Psoas muscle (tissue), 8 donors: ENCODE results near the gene ZMIZ1. TPM values are rescaled to one million over a fixed set of nuclear protein-coding genes. Genes with fewer than 3 reads are reported as not detected.

Source experiments
- ATAC-seq, 4 donors: fragments of 200-7000 bp; cut with Tn5 transposase; one replicate each; pipeline ENCODE4 v1.9.1; 2020; ENCODE audit warnings: moderate library complexity in 3 of 4, mild to moderate bottlenecking in 2 of 4
- DNase-seq, 2 donors: peaks; one replicate each; pipeline ENCODE4 v3.0.0-alpha.2; 2020
- H3K27ac ChIP-seq: fragments of 200-600 bp; one replicate; pipeline ENCODE4 v1.8.0; 2022
- H3K27me3 ChIP-seq, 3 donors: fragments of 200-600 bp in 1 of 3; one replicate each; pipeline versions ENCODE4 v1.6.1 to v1.8.0; 2013 to 2022; ENCODE audit warnings: low read length in 2 of 3, mild to moderate bottlenecking in 2 of 3, moderate library complexity in 1 of 3; ENCODE audit not compliant: insufficient read depth in 3 of 3
- H3K36me3 ChIP-seq, 2 donors: fragments of 200-600 bp in 1 of 2; one replicate each; pipeline versions ENCODE4 v1.6.1 to v1.8.0; 2013 to 2022; ENCODE audit warnings: low read depth in 1 of 2, mild to moderate bottlenecking in 1 of 2, moderate library complexity in 1 of 2; ENCODE audit not compliant: insufficient read depth in 1 of 2
- H3K4me1 ChIP-seq: fragments of 200-600 bp; one replicate; pipeline ENCODE4 v1.8.0; 2022
- H3K4me3 ChIP-seq: fragments of 200-600 bp; one replicate; pipeline ENCODE4 v1.8.0; 2022; ENCODE audit warnings: mild to moderate bottlenecking
- H3K9me3 ChIP-seq: fragments of 200-600 bp; one replicate; pipeline ENCODE4 v1.8.0; 2022
- WGBS, 3 donors: extraction: QIAGEN DNeasy Blood & Tissue Kit; methylation state at CpG; one replicate each; pipeline versions ENCODE4 v1.1.6 to v1.1.7; 2013; 5-methylcytosine and 5-hydroxymethylcytosine counted together
- intact Hi-C, 2 donors: fragments of 100-400 bp; cut with DNase I; formaldehyde crosslinking; loops; one replicate each; pipeline versions ENCODE4 v1.11.0 to v1.14.2; 2022
- polyA plus RNA-seq, 3 donors: library from polyadenylated mRNA; stranded (reverse); fragments of 200-250 nt; gene quantifications; one replicate each; pipeline ENCODE4 v1.2.3, GENCODE V29; 2013
- total RNA-seq, 4 donors: library from RNA; stranded (reverse); fragmentation: NEBNext Ultra II Directional in 2 of 4; extraction: Animal tissue kit (Norgen Biotek cat#: 25700) in 2 of 4; gene quantifications; one replicate each; pipeline versions ENCODE4 v1.2.1 to v1.2.4, GENCODE V29; 2021 to 2023
- TF ChIP-seq, protein P1 (sequence below): fragments of 200-600 bp; IDR thresholded peaks from one replicate; pipeline ENCODE4 v1.8.0; 2022; ENCODE audit warnings: antibody characterized with exemption
- donor health status: healthy with polysubstance abuse.
- donor health status: DM: no; HTN: no; CAD: no; lungs with moderate emphysema.
- donor health status: Bipolar disorder and iron deficiency.
- donor health status: healthy.
- donor health status: DM: yes; HTN: yes; CAD: no.
- donor health status: DM: no; HTN: no; CAD: no.
- donor health status: DM: no; HTN: no; CAD: no.
- donor health status: DM: yes; HTN: yes; CAD: no.

Gene ZMIZ1
- total and polyA plus RNA-seq, 7 donors, result 10.4 to 37.6 (median 30.0) TPM

DNA sequence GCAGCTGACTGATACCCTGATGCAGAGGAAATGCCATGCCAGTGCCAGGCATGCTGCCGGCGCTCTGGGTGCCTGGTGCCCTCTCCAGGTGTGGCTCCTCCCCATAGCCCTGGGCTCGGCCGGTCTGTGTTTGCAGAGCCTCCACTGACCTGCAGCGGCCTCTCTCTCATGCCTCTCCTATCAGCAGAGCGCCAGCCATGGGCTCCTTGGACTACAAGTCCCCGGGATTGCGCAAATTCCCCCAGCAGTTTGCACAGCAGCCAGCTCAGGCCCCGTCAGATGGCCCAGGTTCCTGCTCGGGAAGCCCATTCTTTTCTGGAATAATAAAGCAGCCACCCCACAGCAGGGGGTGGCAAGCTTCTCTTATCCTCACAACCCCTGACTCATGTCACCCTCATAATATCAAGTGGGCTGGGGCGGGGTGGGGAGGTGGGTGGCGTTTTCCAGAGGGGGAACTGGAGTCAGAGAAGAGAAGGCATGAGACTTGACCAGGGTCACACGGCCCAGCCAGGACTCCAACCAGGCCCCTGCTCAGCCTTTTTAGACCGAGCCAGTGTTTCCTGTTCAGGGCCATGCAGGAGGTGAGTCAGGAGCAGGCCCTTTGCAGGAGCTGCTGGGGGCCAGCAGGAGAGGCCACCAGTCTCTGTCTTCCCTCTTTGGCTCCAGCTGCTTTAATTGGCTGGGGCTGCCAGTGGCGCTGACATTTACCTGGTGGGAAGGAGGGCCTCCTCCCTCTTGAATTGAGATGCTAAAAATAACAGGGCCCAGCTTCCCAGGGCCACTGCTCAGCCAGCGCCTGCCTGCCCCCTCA is 58.6 kb downstream of the ZMIZ1 start:
- Histone ChIP-seq H3K27me3 (no peaks in the 10 kb centered on the region), H3K36me3 (peaks cover 0 to 13% of the 10 kb centered on the region in 2 donors), H3K9me3 (no peaks in the 10 kb centered on the region), H3K27ac (peak overlapping the region; percentile 23), H3K4me3 (no peak overlapping the region), H3K4me1 (peaks cover 59% of the 10 kb centered on the region)
- intact Hi-C loops, result no loop called here
- 56 to 64% (median 62%) methylated on average over 15 to 16 of the region's 16 CpGs for WGBS, 3 donors
- ATAC-seq, result peak in 2 of 4 donors; percentile 41 to 42
- DNase-seq, result peak; percentile 80 to 81
- TF ChIP-seq, protein P1, sequence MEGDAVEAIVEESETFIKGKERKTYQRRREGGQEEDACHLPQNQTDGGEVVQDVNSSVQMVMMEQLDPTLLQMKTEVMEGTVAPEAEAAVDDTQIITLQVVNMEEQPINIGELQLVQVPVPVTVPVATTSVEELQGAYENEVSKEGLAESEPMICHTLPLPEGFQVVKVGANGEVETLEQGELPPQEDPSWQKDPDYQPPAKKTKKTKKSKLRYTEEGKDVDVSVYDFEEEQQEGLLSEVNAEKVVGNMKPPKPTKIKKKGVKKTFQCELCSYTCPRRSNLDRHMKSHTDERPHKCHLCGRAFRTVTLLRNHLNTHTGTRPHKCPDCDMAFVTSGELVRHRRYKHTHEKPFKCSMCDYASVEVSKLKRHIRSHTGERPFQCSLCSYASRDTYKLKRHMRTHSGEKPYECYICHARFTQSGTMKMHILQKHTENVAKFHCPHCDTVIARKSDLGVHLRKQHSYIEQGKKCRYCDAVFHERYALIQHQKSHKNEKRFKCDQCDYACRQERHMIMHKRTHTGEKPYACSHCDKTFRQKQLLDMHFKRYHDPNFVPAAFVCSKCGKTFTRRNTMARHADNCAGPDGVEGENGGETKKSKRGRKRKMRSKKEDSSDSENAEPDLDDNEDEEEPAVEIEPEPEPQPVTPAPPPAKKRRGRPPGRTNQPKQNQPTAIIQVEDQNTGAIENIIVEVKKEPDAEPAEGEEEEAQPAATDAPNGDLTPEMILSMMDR, result no peak

DNA sequence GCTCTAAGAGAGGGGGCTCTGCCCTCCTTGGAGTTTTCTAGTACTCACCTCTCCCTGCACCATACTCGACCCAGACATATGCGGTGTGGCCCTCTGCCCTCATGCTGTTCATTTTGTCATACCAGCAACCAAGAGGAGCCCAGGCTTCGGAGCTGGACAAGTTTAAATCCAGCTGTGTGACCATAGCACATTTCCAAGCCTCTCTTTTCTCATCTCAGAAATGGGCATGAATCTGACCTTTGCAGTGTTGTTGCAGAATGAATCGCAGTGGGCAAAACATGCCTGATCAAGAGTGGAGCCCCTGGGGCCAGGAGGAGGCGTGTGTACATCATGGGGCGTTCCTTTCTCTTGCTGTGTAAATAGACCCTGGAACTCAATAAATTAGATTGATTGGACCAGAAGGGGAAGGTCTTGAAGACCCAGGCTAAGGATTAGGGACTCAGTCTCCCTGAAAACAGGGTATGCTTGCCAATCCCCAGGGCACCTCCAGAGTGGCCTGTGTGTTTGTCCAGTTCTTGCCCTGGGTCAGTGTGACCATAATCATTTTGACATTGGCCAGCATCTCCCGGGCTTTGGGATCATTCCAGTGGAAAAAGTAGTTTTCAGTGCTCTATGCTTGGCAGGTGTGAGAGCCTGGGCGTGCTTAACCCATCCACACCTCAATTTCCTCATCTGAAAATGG is 59.6 kb downstream of the ZMIZ1 start:
- no peak for DNase-seq
- TF ChIP-seq, protein P1, result no peak
- H3K4me1 ChIP-seq, result peaks cover 58% of the 10 kb centered on the region
- intact Hi-C loops, result no loop called here
- no peak for ATAC-seq
- no peaks in the 10 kb centered on the region for H3K9me3 ChIP-seq
- H3K27me3 ChIP-seq, result no peaks in the 10 kb centered on the region
- H3K4me3 ChIP-seq, result no peak overlapping the region
- peaks cover 0 to 13% of the 10 kb centered on the region in 2 donors for H3K36me3 ChIP-seq
- H3K27ac ChIP-seq, result no peak overlapping the region
- WGBS, 3 donors, result 76 to 83% (median 78%) methylated on average over 8 of the region's 8 CpGs

DNA sequence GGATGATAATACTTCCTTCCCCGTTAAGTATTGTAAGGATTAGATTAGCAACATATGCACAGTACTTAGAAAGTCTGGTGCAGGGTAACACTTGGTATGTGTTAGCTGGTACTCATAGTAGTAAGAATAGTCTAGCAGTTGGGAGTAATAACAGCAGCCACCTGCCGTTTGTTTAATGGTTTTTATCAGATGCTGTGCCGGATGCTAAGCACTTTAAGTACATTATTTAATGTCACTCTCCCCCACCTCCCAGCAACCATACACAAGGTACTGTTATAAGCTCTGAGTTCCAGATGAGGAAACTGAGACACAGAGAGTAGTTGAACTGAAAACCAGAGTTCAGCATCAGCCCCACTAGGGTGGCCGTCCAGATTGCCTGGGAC is 60.1 kb downstream of the ZMIZ1 start:
- H3K9me3 ChIP-seq, result no peaks in the 10 kb centered on the region
- TF ChIP-seq, protein P1, result no peak
- peaks cover 0 to 13% of the 10 kb centered on the region in 2 donors for H3K36me3 ChIP-seq
- DNase-seq (no peak), ATAC-seq (no peak)
- H3K4me1 ChIP-seq, result peaks cover 57% of the 10 kb centered on the region
- 50 to 66% (median 55%) methylated on average over 4 of the region's 4 CpGs for WGBS, 3 donors
- no peak overlapping the region for H3K27ac ChIP-seq
- H3K27me3 ChIP-seq, result no peaks in the 10 kb centered on the region
- intact Hi-C loops, result no loop called here
- H3K4me3 ChIP-seq, result no peak overlapping the region

DNA sequence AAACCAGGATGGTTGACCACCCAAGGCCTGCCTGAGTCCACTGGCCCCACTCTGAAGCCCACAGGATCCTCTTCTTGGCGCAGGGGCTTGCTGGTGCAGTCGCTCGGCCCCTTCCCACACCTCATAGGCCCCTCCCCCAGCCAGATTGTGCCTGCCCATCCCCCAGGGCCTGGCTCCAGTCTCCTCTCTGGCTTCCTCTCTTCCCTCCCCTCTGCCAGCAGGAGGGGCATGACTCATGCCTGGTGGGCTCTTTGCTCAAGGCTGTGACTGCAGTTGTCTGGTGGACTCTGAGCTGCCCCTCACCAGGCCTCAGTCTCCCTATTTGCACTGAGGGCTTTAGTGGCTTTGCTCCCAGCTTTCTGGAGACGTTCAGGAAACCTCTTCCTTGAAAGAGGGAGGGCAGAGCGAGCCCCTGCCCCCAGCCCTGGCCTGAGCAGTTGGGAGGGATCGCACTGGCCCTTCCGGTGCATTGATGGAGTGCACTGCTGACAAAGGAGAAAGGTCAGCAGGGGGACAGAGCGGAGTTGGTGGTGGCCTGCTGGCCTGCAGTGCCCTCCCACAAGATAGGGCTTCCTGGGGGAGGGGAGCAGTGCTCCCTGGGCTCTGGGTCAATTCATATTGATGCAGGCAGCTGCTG is 60.7 kb downstream of the ZMIZ1 start:
- H3K4me1 ChIP-seq, result peaks cover 57% of the 10 kb centered on the region
- H3K9me3 ChIP-seq, result no peaks in the 10 kb centered on the region
- 72 to 77% (median 77%) methylated on average over 8 of the region's 8 CpGs for WGBS, 3 donors
- DNase-seq (no peak), ATAC-seq (peak in 3 of 4 donors; percentile 21 to 42 (median 41))
- no peak overlapping the region for H3K4me3 ChIP-seq
- intact Hi-C loops, result no loop called here
- peaks cover 0 to 13% of the 10 kb centered on the region in 2 donors for H3K36me3 ChIP-seq
- H3K27me3 ChIP-seq, result no peaks in the 10 kb centered on the region
- no peak overlapping the region for H3K27ac ChIP-seq
- TF ChIP-seq, protein P1, result no peak
